GM23338 (cell line): ENCODE results near the gene LRMDA. TPM values are rescaled to one million over a fixed set of nuclear protein-coding genes. Genes with fewer than 3 reads are reported as not detected.

ENCODE experiments used
- ATAC-seq: fragments of 200-7000 bp; cut with Tn5 transposase; 3 replicates; pipeline ENCODE4 v1.9.1; 2020
- DNase-seq: peaks from one replicate; pipeline ENCODE4 v3.0.0-alpha.2; 2015; ENCODE audit warnings: low spot score
- H2AFZ ChIP-seq: fragments of 200-600 bp; sonication (generic); 2 replicates; pipeline ENCODE4 v1.8.0; 2016; ENCODE audit warnings: antibody characterized with exemption, mild to moderate bottlenecking, moderate library complexity
- H3F3A ChIP-seq: fragments of 200-600 bp; sonication (generic); replicated peaks from 2 replicates; pipeline ENCODE4 v1.8.0; 2017; ENCODE audit warnings: antibody characterized with exemption, mixed run types, low read depth
- H3K27ac ChIP-seq: fragments of 200-600 bp; sonication (generic); 2 replicates; pipeline ENCODE4 v1.6.1; 2016; ENCODE audit warnings: low read depth
- H3K27me3 ChIP-seq: fragments of 200-600 bp; sonication (generic); 2 replicates; pipeline ENCODE4 v1.8.0; 2016; ENCODE audit warnings: mild to moderate bottlenecking, mixed run types, moderate library complexity; ENCODE audit not compliant: insufficient read depth
- H3K36me3 ChIP-seq: fragments of 200-600 bp; sonication (generic); 2 replicates; pipeline ENCODE4 v1.8.0; 2016; ENCODE audit warnings: mild to moderate bottlenecking; ENCODE audit not compliant: insufficient read depth
- H3K4me1 ChIP-seq: fragments of 200-600 bp; sonication (generic); 2 replicates; pipeline ENCODE4 v1.8.0; 2016; ENCODE audit warnings: mild to moderate bottlenecking, moderate library complexity; ENCODE audit not compliant: insufficient read depth
- H3K4me2 ChIP-seq: fragments of 200-600 bp; sonication (generic); 2 replicates; pipeline ENCODE4 v1.7.1; 2017; ENCODE audit warnings: mixed run types
- H3K4me3 ChIP-seq: fragments of 200-600 bp; sonication (generic); 2 replicates; pipeline ENCODE4 v1.6.1; 2016; ENCODE audit warnings: mixed run types
- H3K79me2 ChIP-seq: fragments of 200-600 bp; sonication (generic); replicated peaks from 2 replicates; pipeline ENCODE4 v1.8.0; 2017; ENCODE audit warnings: mild to moderate bottlenecking; ENCODE audit not compliant: insufficient read depth
- H3K9me2 ChIP-seq: fragments of 200-600 bp; sonication (generic); 2 replicates; pipeline ENCODE4 v1.8.0; 2017; ENCODE audit not compliant: insufficient read depth
- H4K20me1 ChIP-seq: fragments of 200-600 bp; sonication (generic); replicated peaks from 2 replicates; pipeline ENCODE4 v1.8.0; 2017; ENCODE audit warnings: mild to moderate bottlenecking; ENCODE audit not compliant: insufficient read depth
- H3K27ac Mint-ChIP-seq: 2 replicates; pipeline ENCODE4 v1.8.0; 2020; ENCODE audit warnings: inconsistent platforms, mild to moderate bottlenecking, moderate library complexity, mixed read lengths
- H3K27me3 Mint-ChIP-seq: 3 replicates; pipeline ENCODE4 v1.8.0; 2022; ENCODE audit warnings: low read depth, mild to moderate bottlenecking, moderate library complexity, mixed read lengths, inconsistent platforms; ENCODE audit not compliant: insufficient read depth, poor library complexity
- H3K36me3 Mint-ChIP-seq: 3 replicates; pipeline ENCODE4 v1.8.0; 2021; ENCODE audit warnings: low read depth, mild to moderate bottlenecking, inconsistent platforms, moderate library complexity, mixed read lengths
- H3K4me1 Mint-ChIP-seq: 3 replicates; pipeline ENCODE4 v1.8.0; 2020; ENCODE audit warnings: mild to moderate bottlenecking, inconsistent platforms, mixed read lengths
- H3K4me3 Mint-ChIP-seq: 3 replicates; pipeline ENCODE4 v1.8.0; 2021; ENCODE audit warnings: moderate library complexity, mild to moderate bottlenecking, inconsistent platforms, mixed read lengths
- H3K9me3 Mint-ChIP-seq: 3 replicates; pipeline ENCODE4 v1.8.0; 2020; ENCODE audit warnings: moderate library complexity, mild to moderate bottlenecking, inconsistent platforms, mixed read lengths
- CREB1 ChIP-seq: fragments of 250-450 bp; sonication (Bioruptor Pico); IDR thresholded peaks from 2 replicates; pipeline ENCODE4 v1.5.0; 2020; ENCODE audit warnings: low read depth, mild to moderate bottlenecking, moderate library complexity
- EZH2 ChIP-seq: fragments of 200-600 bp; sonication (generic); IDR thresholded peaks from one replicate; pipeline ENCODE4 v1.8.0; 2017; ENCODE audit warnings: antibody characterized with exemption, mild to moderate bottlenecking, low read depth; ENCODE audit not compliant: unreplicated experiment
- EZH2phosphoT487 ChIP-seq: fragments of 200-600 bp; sonication (generic); IDR thresholded peaks from one replicate; pipeline ENCODE4 v1.8.1; 2018; ENCODE audit warnings: antibody characterized with exemption; ENCODE audit not compliant: unreplicated experiment
- JUNB ChIP-seq: IDR thresholded peaks from one replicate; pipeline ENCODE4 v1.6.1; 2016; ENCODE audit warnings: antibody characterized with exemption; ENCODE audit not compliant: unreplicated experiment
- NANOG ChIP-seq: IDR thresholded peaks from 2 replicates; pipeline ENCODE4 v1.6.1; 2016; ENCODE audit warnings: antibody characterized with exemption, borderline replicate concordance
- POLR2AphosphoS5 ChIP-seq: IDR thresholded peaks from 2 replicates; pipeline ENCODE4 v1.6.1; 2016; ENCODE audit warnings: antibody characterized with exemption, low read depth
- STAT1 ChIP-seq: IDR thresholded peaks from one replicate; pipeline ENCODE4 v1.6.1; 2016; ENCODE audit warnings: antibody characterized with exemption; ENCODE audit not compliant: unreplicated experiment
- ZNF114 ChIP-seq: fragments of 250-450 bp; sonication (Bioruptor Pico); IDR thresholded peaks from 2 replicates; pipeline ENCODE4 v1.5.0; 2020; ENCODE audit warnings: mild to moderate bottlenecking, moderate library complexity
- ZNF331 ChIP-seq: fragments of 250-450 bp; sonication (Bioruptor Pico); IDR thresholded peaks from 2 replicates; pipeline ENCODE4 v1.5.0; 2020; ENCODE audit warnings: low read depth, mild to moderate bottlenecking, moderate library complexity
- polyA plus RNA-seq: library from polyadenylated mRNA; unstranded; fragments of >200 nt; fragmentation: Nextera tagmentation; extraction: Ambion mirVana; gene quantifications from 2 replicates; pipeline ENCODE4 v1.2.1, GENCODE V29; 2016
- total RNA-seq: library from RNA; depleted of rRNA; stranded (reverse); fragments of >200 nt; shearing (Covaris generic); gene quantifications from 2 replicates; pipeline ENCODE4 v1.2.3, GENCODE V29; 2014
- TF ChIP-seq, protein P1 (sequence below), 2 experiments: fragments of 200-600 bp in 1 of 2; sonication (generic) in 1 of 2; conservative IDR thresholded peaks; 2 replicates each; pipeline versions ENCODE4 v1.5.1 to v1.6.1; 2016 to 2017; ENCODE audit warnings: antibody characterized with exemption in 2 of 2, low read depth in 2 of 2, mild to moderate bottlenecking in 2 of 2, moderate library complexity in 1 of 2
- TF ChIP-seq, protein P2 (sequence below): IDR thresholded peaks from 2 replicates; pipeline ENCODE4 v1.6.1; 2016; ENCODE audit warnings: antibody characterized with exemption
- TF ChIP-seq, protein P3 (sequence below): IDR thresholded peaks from one replicate; pipeline ENCODE4 v1.6.1; 2018; ENCODE audit warnings: antibody characterized with exemption; ENCODE audit not compliant: unreplicated experiment

Gene LRMDA
- total and polyA plus RNA-seq, 2 experiments from 2014 or later, result 0.90 to 1.8 TPM

DNA sequence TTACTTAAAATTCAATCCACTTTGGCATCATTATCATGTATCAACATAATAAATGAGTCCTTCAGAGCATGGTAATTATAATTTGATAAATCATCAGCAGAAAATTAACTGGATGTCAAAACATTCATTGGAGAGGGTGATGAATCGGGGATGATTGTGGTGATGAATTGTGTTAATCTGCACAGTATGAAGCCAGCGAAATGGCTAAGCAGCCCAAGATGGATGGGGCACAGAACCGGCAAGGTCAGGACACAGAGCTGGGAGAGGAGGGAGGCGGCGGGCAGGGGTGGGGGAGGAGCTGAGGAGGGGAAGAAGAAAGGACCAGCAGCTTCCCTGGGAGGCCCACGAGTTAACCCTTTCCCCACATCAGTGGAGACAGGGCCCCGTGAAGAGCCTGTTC lies 536.1 kb downstream of the LRMDA start:
- Histone ChIP-seq H2AFZ (peak overlapping the region; percentile 77), H3K4me1 (peaks cover 10% of the 10 kb centered on the region), H3K27ac (no peak overlapping the region), H3K27me3 (no peaks in the 10 kb centered on the region), H3K79me2 (no peaks in the 10 kb centered on the region), H4K20me1 (no peaks in the 10 kb centered on the region), H3K4me3 (no peak overlapping the region), H3F3A (no peaks in the 10 kb centered on the region), H3K36me3 (no peaks in the 10 kb centered on the region), H3K4me2 (peak overlapping the region; percentile 55; the same call in 1 of the 2 replicates), H3K9me2 (peaks cover 14% of the 10 kb centered on the region)
- no peak overlapping the region for H3K4me3 Mint-ChIP-seq
- peaks cover 15% of the 10 kb centered on the region for H3K4me1 Mint-ChIP-seq
- no peaks in the 10 kb centered on the region for H3K36me3 Mint-ChIP-seq
- no peak overlapping the region for H3K27ac Mint-ChIP-seq
- peaks cover 2% of the 10 kb centered on the region for H3K27me3 Mint-ChIP-seq
- no peaks in the 10 kb centered on the region for H3K9me3 Mint-ChIP-seq
- ATAC-seq (peak; percentile 99), DNase-seq (peak; percentile 48)
- TF ChIP-seq CREB1 (CRISPR knock-in tag) (no peak), EZH2phosphoT487 (no peak), ZNF114 (CRISPR knock-in tag) (no peak), POLR2AphosphoS5 (no peak), NANOG (no peak), STAT1 (no peak)
- TF ChIP-seq, protein P1, sequence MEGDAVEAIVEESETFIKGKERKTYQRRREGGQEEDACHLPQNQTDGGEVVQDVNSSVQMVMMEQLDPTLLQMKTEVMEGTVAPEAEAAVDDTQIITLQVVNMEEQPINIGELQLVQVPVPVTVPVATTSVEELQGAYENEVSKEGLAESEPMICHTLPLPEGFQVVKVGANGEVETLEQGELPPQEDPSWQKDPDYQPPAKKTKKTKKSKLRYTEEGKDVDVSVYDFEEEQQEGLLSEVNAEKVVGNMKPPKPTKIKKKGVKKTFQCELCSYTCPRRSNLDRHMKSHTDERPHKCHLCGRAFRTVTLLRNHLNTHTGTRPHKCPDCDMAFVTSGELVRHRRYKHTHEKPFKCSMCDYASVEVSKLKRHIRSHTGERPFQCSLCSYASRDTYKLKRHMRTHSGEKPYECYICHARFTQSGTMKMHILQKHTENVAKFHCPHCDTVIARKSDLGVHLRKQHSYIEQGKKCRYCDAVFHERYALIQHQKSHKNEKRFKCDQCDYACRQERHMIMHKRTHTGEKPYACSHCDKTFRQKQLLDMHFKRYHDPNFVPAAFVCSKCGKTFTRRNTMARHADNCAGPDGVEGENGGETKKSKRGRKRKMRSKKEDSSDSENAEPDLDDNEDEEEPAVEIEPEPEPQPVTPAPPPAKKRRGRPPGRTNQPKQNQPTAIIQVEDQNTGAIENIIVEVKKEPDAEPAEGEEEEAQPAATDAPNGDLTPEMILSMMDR (conservative IDR thresholded peaks at IDR 0.05; ENCODE audit: low read depth in 2 of 2), result no peak
- TF ChIP-seq, protein P2, sequence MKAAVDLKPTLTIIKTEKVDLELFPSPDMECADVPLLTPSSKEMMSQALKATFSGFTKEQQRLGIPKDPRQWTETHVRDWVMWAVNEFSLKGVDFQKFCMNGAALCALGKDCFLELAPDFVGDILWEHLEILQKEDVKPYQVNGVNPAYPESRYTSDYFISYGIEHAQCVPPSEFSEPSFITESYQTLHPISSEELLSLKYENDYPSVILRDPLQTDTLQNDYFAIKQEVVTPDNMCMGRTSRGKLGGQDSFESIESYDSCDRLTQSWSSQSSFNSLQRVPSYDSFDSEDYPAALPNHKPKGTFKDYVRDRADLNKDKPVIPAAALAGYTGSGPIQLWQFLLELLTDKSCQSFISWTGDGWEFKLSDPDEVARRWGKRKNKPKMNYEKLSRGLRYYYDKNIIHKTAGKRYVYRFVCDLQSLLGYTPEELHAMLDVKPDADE, result no peak

DNA sequence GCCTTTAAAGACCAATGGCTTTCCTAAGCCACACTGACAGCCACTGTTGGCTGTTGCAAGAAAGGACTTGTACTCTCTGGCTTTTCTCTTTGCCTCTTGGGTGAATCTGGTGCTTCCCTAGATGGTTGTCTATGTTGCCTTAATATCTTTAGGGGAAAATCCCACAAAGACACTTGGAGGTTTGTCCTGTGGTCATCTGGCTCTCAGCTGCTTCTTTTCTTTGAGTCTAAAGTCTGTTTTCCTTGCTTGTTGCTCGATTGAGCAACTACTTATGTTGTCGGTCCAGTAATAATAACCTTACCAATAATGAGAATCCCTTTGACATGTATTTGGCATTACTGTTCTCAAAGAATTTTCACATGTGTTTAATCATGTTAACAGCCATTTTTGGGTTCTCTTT lies 537.6 kb downstream of the LRMDA start:
- H3K36me3 Mint-ChIP-seq, result no peaks in the 10 kb centered on the region
- Histone ChIP-seq H3K27ac (no peak overlapping the region), H3K4me2 (no peak overlapping the region), H3K36me3 (no peaks in the 10 kb centered on the region), H3K4me3 (no peak overlapping the region), H3K4me1 (peaks cover 10% of the 10 kb centered on the region), H2AFZ (no peak overlapping the region), H3K9me2 (peaks cover 14% of the 10 kb centered on the region), H3K27me3 (no peaks in the 10 kb centered on the region), H4K20me1 (no peaks in the 10 kb centered on the region), H3K79me2 (no peaks in the 10 kb centered on the region), H3F3A (no peaks in the 10 kb centered on the region)
- H3K27ac Mint-ChIP-seq, result no peak overlapping the region
- H3K4me1 Mint-ChIP-seq, result peaks cover 16% of the 10 kb centered on the region
- no peaks in the 10 kb centered on the region for H3K9me3 Mint-ChIP-seq
- H3K27me3 Mint-ChIP-seq, result peaks cover 2% of the 10 kb centered on the region
- no peak overlapping the region for H3K4me3 Mint-ChIP-seq
- no peak for ATAC-seq
- DNase-seq, result no peak
- TF ChIP-seq, protein P1 (conservative IDR thresholded peaks at IDR 0.05; ENCODE audit: low read depth in 2 of 2), result no peak
- no peak for TF ChIP-seq JUNB
- no peak for TF ChIP-seq CREB1 (CRISPR knock-in tag)
- no peak for TF ChIP-seq POLR2AphosphoS5
- TF ChIP-seq, protein P2, result no peak
- TF ChIP-seq NANOG, result no peak
- no peak for TF ChIP-seq ZNF331
- TF ChIP-seq, protein P3, sequence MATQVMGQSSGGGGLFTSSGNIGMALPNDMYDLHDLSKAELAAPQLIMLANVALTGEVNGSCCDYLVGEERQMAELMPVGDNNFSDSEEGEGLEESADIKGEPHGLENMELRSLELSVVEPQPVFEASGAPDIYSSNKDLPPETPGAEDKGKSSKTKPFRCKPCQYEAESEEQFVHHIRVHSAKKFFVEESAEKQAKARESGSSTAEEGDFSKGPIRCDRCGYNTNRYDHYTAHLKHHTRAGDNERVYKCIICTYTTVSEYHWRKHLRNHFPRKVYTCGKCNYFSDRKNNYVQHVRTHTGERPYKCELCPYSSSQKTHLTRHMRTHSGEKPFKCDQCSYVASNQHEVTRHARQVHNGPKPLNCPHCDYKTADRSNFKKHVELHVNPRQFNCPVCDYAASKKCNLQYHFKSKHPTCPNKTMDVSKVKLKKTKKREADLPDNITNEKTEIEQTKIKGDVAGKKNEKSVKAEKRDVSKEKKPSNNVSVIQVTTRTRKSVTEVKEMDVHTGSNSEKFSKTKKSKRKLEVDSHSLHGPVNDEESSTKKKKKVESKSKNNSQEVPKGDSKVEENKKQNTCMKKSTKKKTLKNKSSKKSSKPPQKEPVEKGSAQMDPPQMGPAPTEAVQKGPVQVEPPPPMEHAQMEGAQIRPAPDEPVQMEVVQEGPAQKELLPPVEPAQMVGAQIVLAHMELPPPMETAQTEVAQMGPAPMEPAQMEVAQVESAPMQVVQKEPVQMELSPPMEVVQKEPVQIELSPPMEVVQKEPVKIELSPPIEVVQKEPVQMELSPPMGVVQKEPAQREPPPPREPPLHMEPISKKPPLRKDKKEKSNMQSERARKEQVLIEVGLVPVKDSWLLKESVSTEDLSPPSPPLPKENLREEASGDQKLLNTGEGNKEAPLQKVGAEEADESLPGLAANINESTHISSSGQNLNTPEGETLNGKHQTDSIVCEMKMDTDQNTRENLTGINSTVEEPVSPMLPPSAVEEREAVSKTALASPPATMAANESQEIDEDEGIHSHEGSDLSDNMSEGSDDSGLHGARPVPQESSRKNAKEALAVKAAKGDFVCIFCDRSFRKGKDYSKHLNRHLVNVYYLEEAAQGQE, result no peak
- TF ChIP-seq EZH2, result no peak
- TF ChIP-seq STAT1, result no peak
- no peak for TF ChIP-seq EZH2phosphoT487
